HepG2 (cell line): Measurements from ENCODE around the gene ZNF853. TPM values are rescaled to one million over a fixed set of nuclear protein-coding genes. Genes with fewer than 3 reads are reported as not detected.
A peak's percentile ranks its signal among the peaks of the same experiment; 100 is the strongest.

Experiments
- BHLHE40 ChIP-seq: IDR thresholded peaks from 2 replicates; pipeline ENCODE4 v1.6.1; 2011; ENCODE audit warnings: low read length, improper control_type of control experiment
- CCDC6 ChIP-seq: sonication (generic); formaldehyde crosslinking; IDR thresholded peaks from 2 replicates; pipeline ENCODE4 v1.8.1; 2022; ENCODE audit warnings: mild to moderate bottlenecking, missing genetic modification reagents, moderate library complexity
- CEBPB ChIP-seq: IDR thresholded peaks from 2 replicates; pipeline ENCODE4 v1.6.1; 2011; ENCODE audit warnings: low read depth, low read length, improper control_type of control experiment, borderline replicate concordance
- CREBL2 ChIP-seq: sonication (generic); formaldehyde crosslinking; IDR thresholded peaks from 2 replicates; pipeline ENCODE4 v1.8.1; 2023; ENCODE audit warnings: missing genetic modification reagents, mild to moderate bottlenecking, borderline replicate concordance
- DMTF1 ChIP-seq: sonication (generic); formaldehyde crosslinking; IDR thresholded peaks from 2 replicates; pipeline ENCODE4 v1.4.0; 2020; ENCODE audit warnings: mild to moderate bottlenecking, missing genetic modification reagents
- ELF4 ChIP-seq: sonication (generic); formaldehyde crosslinking; IDR thresholded peaks from 2 replicates; pipeline ENCODE4 v1.5.0; 2020; ENCODE audit warnings: missing genetic modification reagents, mild to moderate bottlenecking, moderate library complexity, borderline replicate concordance
- GATAD1 ChIP-seq: IDR thresholded peaks from 2 replicates; pipeline ENCODE4 v1.6.1; 2016; ENCODE audit warnings: missing genetic modification reagents, missing compliant biosample characterization
- JUN ChIP-seq: sonication (generic); formaldehyde crosslinking; IDR thresholded peaks from 2 replicates; pipeline ENCODE4 v1.4.0; 2020; ENCODE audit warnings: mild to moderate bottlenecking, missing genetic modification reagents
- MZF1 ChIP-seq: sonication (generic); formaldehyde crosslinking; IDR thresholded peaks from 2 replicates; pipeline ENCODE4 v1.8.1; 2023; ENCODE audit warnings: mild to moderate bottlenecking, missing genetic modification reagents, borderline replicate concordance
- SMC3 ChIP-seq: IDR thresholded peaks from 2 replicates; pipeline ENCODE4 v1.6.1; 2011; ENCODE audit warnings: low read length, improper control_type of control experiment
- SRF ChIP-seq: IDR thresholded peaks from 2 replicates; pipeline ENCODE4 v1.6.1; 2011; ENCODE audit warnings: mild to moderate bottlenecking, low read depth, low read length, moderate library complexity
- ZBED4 ChIP-seq: sonication (generic); formaldehyde crosslinking; IDR thresholded peaks from 2 replicates; pipeline ENCODE4 v1.4.0; 2020; ENCODE audit warnings: missing genetic modification reagents, borderline replicate concordance
- ZC3H4 ChIP-seq: sonication (generic); formaldehyde crosslinking; IDR thresholded peaks from 2 replicates; pipeline ENCODE4 v1.4.0; 2020; ENCODE audit warnings: missing genetic modification reagents, borderline replicate concordance
- ZNF335 ChIP-seq: sonication (generic); formaldehyde crosslinking; IDR thresholded peaks from 2 replicates; pipeline ENCODE4 v1.4.0; 2020; ENCODE audit warnings: missing genetic modification reagents
- ZNF619 ChIP-seq: sonication (generic); formaldehyde crosslinking; IDR thresholded peaks from 2 replicates; pipeline ENCODE4 v1.4.0; 2020; ENCODE audit warnings: mild to moderate bottlenecking, missing genetic modification reagents
- ZNF800 ChIP-seq: sonication (generic); formaldehyde crosslinking; IDR thresholded peaks from 2 replicates; pipeline ENCODE4 v1.4.0; 2020; ENCODE audit warnings: missing genetic modification reagents
- ZSCAN12 ChIP-seq: sonication (generic); formaldehyde crosslinking; IDR thresholded peaks from 2 replicates; pipeline ENCODE4 v1.9.0; 2021; ENCODE audit warnings: mild to moderate bottlenecking, missing genetic modification reagents
- ZSCAN22 ChIP-seq: sonication (generic); formaldehyde crosslinking; IDR thresholded peaks from 2 replicates; pipeline ENCODE4 v1.4.0; 2020; ENCODE audit warnings: mild to moderate bottlenecking, missing genetic modification reagents
- ZSCAN30 ChIP-seq: sonication (generic); formaldehyde crosslinking; IDR thresholded peaks from 2 replicates; pipeline ENCODE4 v1.5.0; 2020; ENCODE audit warnings: mild to moderate bottlenecking, missing genetic modification reagents
- polyA plus RNA-seq, 8 experiments: library from polyadenylated mRNA; depleted of rRNA in 3 of 8; stranded (reverse) in 7 of 8; unstranded in 1 of 8; fragments of >200 nt; fragmentation: Illumina TruSeq in 4 of 8; extraction: Trizol in 4 of 8; gene quantifications; 2 replicates each; pipeline versions ENCODE4 v1.2.1 to v1.2.3, GENCODE V29; 2011 to 2016; ENCODE audit warnings: low read depth in 4 of 8, missing spikeins in 1 of 8, mixed read lengths in 1 of 8; ENCODE audit not compliant: insufficient read depth in 1 of 8
- total RNA-seq, 5 experiments: library from RNA; depleted of rRNA; stranded (reverse); fragments of >200 nt; fragmentation: Illumina TruSeq; extraction: Trizol; gene quantifications; 2 replicates each; pipeline ENCODE4 v1.2.3, GENCODE V29; 2016; ENCODE audit warnings: low read depth in 1 of 5

The ZNF853 gene
- total and polyA plus RNA-seq, 2 of the 13 experiments (the other 11 are each of a cell fraction or from before 2014, with no cell fraction given), result 2.1 to 6.2 TPM

- TF ChIP-seq ZNF800 (no peak), SMC3 (no peak), CCDC6 (CRISPR knock-in tag) (no peak), ZC3H4 (CRISPR knock-in tag) (peak; percentile 40; the same call in 1 of the 2 replicates), ZNF335 (CRISPR knock-in tag) (no peak), GATAD1 (CRISPR knock-in tag) (0 out of 2 replicates have a peak, but pooled peaks have one; percentile 13), ZNF619 (CRISPR knock-in tag) (no peak), ZSCAN12 (CRISPR knock-in tag) (no peak), DMTF1 (CRISPR knock-in tag) (no peak), ZSCAN22 (CRISPR knock-in tag) (no peak), CREBL2 (CRISPR knock-in tag) (no peak), JUN (CRISPR knock-in tag) (no peak), BHLHE40 (no peak), SRF (no peak), CEBPB (no peak), ZBED4 (CRISPR knock-in tag) (no peak), ZSCAN30 (CRISPR knock-in tag) (no peak), ELF4 (CRISPR knock-in tag) (no peak), MZF1 (CRISPR knock-in tag) (no peak)
Observed at GRCh38 chr7:6576024-6576866, 39.2 kb upstream of the ZNF853 start (continued).
